HG03469 (cell line): ENCODE results near the gene SPAG16.
"Not testable (repeated sequence)": the region's sequence is repeated elsewhere in the genome, so short reads cannot be mapped to it uniquely, and the experiment has no call there.

Experiments
- ATAC-seq: cut with Tn5 transposase; IDR thresholded peaks from one replicate; pipeline ENCODE4 v1.9.1; 2021; ENCODE audit warnings: mild to moderate bottlenecking, moderate library complexity, moderate number of reproducible peaks; ENCODE audit not compliant: unreplicated experiment

SPAG16 gene

DNA sequence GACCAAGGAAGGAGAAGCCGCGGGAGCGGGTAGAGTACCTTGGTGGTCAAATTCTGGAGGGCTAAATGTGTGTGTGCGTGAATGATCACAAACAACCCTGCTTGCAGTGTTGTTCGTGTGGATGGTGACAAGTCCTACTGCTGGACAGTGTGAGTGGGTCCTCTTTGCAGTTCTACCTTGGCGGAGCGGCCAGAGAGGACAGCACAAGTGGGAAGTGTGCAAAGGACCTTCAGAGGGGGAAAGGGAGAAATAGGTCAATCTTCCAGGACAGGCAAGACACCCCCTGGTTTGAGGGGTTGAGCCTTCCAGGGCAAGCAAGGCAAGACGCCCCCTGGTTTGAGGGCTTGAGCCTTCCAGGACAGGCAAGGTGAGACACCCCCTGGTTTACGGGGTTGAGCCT, 122.8 kb downstream of the SPAG16 start:
- ATAC-seq, result not testable (repeated sequence)

DNA sequence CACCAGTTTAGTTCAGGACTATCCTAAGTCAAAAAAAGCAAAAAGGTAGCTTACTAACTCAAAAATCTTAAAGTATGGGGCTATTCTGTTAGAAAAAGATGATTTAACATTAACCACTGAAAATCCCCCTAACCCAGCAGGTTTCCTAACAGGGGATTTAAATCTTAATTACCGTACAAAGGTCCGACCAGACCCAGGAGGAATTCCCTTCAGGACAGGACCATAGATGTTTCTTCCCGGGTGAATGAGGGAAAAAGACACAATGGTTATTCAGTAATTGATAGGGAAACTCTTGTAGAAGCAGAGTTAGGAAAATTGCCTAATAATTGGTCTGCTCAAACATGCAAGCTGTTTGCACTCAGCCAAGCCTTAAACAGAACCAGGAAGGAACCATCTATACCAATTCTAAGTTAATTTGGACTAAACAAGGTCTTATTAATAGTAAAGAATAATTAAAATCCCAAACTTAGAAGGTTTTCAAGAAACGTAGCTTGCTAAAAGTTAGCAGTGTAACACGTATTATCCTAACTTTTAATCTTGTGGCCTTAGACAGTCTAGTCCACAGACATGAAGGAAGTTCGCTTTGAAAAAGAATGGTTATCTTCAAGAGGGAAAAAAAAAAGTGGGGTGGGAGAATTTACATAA, 124.3 kb downstream of the SPAG16 start:
- not testable (repeated sequence) for ATAC-seq

DNA sequence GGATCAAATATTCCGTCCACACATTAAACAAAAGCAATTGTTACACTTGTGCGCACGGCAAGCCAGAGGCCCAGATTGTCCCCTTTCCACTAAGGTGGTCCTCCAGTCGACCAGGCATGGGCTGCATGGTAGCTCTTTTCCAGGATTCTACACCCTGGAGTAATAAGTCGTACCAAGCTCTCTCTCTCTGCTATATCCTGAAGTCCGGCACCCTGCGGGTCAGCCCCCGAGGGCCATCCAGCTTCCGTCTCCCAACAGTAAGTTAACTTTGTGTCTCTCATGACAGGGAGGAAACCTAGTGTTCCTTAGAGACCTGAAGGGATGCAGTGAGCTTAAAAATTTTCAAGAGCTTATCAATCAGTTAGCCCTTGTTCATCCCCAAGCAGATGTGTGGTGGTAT, 126.4 kb downstream of the SPAG16 start:
- ATAC-seq, result not testable (repeated sequence)

DNA sequence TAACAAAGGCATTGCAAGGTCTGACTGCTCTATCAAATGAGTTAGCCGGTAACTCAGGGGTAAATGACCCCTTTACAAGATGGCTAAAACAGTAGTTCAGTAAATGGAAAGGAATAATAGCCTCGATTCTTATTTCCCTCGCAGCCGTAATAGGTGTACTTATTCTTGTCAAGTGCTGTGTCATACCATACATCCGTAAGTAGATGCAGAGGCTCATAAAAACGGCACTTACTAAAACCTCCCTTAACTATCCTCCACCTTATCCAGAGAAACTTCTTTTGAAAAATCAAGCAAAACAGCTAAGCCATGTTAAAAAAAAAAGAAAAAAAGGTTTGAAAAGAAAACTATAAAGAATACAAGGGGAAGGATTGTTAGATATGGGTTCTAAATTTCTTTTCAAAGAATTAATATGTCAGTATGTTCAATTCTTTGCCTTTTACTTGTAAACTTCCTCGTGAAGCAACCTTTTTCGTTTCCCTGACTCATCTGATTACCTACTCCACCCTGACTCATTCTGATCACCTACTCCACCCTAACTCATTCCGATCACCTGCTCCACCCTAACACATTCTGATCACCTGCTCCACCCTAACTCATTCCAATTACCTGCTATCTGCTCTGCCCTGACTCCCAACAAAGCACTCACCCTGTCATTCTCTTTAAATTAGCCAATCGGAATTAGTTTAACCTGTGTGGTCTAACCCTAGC, 127.5 kb downstream of the SPAG16 start:
- ATAC-seq, result no peak

DNA sequence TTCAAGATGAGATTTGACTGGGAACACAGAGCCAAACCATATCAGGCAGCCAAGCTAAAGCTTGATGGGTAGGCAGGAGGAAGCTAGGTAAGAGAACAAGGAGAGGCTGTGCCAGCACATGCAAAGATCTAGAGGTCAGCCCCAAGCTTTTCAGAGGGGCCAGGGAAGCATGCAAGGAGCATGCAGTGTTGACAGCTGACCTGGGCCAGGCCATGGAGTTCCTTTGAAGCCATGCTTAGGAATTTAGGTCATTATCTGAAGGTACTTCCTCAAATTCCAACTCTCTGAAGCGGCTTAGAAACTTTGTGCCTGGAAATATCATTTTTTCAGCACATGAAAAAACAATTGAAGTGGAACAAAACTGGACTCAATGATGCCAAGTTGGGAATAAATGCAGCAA, 130.8 kb downstream of the SPAG16 start:
- ATAC-seq, result no peak

DNA sequence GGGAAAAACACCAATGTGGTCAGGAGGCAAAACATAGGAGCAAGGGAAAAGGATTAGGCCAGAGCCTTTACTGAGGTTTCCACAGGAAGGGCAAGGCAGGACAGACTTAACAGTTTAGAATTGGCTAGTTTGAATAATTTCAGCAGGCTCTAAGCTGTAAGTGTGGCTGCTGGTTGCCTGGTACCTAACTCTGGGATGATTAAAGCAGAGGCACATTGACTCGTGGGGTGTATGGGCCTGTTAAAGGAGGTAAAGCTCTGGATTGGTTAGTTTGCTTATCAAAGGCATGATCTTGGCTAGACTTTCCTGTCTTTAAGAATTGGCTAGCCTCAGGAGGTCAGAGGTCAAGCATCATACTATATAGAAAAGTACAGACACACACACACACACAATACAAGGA, 132.6 kb downstream of the SPAG16 start:
- ATAC-seq, result no peak

DNA sequence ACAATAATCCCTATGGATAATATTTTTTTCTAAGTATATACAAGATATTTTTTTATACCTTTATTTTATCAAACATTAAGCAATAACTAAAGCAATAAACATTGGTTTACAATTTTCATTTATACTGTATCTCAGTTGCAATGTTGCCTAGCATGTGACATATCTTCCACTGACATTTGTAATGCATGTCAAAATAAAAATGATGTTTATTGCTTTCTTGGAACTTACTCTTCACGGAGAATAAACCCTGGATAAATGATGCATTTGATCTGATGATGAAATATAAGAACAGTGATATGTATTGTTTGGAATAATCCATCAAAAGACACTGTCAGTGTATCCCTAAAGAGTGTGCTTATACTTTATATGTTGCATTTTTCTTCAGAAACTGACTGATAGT, 135.7 kb downstream of the SPAG16 start:
- no peak for ATAC-seq

DNA sequence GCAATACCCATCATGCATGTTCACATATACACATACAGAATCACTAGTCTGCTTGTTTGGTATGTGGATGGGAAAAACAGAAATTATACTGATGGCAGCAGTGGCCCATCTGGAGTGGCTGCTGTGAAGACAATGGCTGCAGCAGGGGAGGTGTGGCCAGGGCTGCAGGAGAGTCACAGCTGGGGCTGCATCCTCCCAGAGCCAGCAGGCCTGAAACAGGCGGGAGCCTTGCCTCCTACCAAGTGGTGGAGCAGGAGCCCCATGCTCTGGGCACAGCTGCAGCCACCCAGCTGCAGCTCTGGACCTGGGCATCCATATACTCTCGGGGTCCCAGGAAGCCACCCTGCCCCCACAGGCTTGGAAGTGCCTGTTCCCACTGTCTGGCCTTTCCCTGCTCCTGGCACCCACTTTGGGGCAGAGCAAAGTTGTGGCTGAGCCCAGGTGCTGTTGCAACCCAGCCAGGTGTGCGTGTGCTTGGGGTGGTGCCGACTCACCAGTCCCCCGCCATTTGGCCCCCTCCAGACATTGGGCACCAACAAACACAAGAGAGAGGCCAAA, 136.6 kb downstream of the SPAG16 start:
- no peak for ATAC-seq

DNA sequence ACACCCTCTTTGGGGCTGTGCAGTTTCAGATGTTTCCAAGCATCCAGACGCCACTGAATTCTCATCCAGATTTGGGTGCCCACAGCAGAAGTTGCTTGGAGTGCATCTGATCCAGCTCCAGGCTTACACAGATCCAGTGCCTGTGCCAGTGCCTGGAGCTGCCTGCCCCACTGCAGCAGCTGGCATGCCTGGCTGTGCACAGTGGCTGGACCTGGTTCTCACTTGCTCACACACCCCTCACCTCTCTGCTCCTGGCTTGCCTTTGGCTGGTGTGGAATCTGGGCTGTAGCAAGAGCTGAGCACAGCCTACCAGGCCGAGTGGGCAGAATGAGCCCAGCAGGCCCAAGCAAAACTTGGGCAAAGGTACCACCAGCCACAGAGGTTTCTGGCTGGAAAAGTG, 137.9 kb downstream of the SPAG16 start:
- no peak for ATAC-seq

DNA sequence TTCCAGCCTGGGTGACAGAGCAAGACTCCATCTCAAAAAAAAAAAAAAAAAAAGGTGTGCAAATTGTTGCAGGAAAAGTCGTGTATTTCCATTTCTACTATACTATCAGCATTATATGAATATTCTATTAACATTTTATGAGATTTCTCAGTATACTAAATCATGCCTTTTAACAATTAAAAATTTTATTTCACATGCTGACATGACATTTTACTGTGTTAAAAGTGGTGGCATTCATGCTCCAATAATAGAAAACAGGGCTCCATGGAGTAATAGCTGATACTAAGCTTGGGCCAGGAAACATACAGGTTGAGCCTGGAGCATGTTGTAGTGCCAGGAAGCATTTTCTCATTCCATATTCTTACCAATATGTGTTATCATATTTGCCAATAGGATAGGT, 141.4 kb downstream of the SPAG16 start:
- no peak for ATAC-seq

DNA sequence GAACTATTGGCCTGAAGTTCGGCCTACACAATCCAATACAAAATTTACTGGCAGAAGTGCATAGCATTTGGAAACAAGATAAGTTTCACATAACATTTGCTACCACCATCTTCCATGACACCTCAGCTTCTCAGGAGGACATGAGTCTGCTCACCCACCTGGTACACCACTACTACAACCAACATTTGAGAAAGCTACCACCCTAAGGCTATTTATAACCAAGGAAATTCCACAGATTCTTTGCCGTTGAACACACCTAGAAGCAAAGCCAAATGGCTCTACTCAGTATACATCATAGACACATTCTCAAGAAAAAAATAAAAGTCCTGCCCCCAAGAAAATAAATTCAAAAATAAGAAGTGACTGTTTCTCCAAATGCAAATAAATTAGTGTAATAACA, 145.3 kb downstream of the SPAG16 start:
- no peak for ATAC-seq

DNA sequence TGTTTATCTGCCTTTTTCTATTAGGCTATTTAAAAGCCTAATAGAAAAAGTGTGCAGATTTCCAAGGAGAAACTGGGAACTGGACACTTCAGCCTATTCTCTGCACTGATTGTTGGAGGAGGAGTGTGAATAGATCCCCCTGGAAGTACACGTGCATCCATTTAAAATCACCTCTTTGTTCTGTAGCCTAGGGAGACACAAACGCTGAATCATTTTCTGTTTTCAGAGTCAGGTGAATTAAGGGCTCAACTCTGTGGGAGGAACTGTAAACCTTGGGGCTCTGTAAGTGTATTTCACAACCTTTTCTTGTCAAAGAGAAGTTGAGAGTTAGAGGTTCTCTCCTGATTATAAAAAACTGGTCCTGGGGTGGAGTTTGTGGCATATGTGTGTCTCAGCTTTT, 159.7 kb downstream of the SPAG16 start:
- no peak for ATAC-seq

DNA sequence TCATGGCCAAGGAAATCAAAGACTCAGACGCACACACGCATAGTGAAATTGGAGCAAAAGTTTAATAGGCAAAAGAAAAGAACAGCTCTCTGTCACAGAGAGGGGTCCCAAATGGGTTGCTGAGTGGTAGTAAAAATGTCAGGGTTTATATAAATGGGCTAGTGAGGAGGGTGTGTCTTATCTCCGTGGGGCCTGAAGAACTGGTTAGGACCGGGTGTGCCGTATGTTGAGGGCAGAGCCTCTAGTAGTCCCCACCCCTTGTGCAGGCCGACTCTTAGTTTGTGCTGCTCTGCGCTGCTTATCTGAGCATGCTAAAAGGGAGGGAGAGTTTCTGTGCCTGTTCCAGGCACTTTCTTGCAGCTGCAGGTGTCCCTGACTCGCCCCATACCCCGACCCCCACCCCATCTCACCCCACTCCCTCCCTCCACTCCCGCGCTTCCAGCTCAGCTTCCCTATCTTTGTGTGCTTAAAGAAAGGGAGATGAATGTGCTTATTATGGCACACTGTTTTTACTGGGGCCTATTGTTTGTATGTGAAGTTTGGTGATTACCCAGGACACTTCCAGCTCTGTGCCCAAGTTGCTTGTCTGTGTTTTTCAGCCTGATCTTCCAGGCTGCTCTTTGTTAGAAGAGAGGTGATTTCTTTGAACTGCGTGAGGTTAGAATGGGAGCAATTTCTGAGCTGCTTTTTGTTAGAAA, 167.4 kb downstream of the SPAG16 start:
- ATAC-seq, result no peak

DNA sequence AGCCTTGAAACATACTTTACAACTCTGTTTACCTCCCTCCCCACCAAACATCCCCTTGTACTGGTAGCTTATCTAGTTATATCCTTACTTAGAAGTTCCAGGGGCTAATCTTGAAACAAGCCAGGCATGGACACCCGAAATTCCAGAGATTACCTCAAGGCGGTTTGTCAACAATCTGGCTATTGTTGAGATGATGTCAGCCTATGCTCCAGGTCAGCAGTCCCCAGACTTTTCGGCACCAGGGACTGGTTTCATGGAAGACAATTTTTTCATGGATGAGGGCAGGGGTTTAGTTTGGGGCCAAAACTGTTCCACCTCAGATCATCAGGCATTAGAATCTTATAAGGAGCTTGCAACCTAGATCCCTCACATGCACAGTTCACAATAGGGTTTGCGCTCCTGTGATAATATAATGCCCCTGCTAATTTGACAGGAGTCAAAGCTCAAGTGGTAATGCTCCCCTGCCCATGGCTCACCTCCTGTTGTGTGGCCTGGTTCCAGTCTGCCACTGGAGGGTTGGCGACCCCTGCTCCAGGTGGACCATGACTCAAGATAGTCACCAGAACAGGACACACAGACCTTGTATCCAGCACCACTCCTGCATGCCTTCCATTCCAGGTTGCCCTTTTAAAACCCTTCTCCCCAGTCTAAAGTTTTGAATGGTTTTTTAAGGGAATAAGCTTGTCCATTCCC, 171.2 kb downstream of the SPAG16 start:
- no peak for ATAC-seq

DNA sequence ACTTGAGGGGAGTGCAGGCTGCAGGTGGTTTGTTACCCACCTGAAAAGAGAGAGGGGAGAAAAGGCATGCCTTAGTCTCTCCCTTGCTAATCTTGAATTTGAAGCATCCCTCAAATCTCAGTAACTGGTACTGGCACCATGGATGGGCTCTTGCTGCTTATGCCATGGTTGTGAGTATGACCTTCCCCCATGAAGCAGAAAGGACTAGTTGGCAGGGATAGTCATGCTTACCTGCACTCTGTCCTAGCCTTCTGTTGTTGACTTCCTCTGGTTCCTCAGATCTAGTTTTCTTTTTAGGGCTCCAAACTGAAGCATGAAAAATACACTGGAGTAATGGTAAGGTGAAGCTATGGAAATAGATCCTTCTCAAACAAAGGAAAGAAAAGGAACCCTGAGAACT, 191.2 kb downstream of the SPAG16 start:
- no peak for ATAC-seq

DNA sequence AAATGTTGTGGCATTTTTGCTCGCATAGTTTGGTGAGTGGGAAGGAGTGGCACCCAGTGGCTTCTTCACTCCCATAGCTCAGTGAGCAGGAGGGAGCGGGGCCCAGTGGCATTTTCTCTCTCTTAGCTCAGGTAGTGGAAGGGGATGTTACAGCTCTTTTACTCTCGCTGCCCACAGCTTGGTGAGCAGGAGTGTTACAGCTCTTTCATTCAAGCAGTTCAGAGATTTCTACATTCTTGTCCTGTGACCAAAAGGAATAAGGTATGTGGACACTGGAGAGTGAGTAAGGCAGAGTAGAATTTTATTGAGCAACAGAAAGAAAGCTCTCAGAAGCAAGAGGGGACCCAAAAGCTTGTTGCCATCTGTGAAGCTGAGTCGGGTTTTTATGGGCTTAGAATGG, 192.4 kb downstream of the SPAG16 start:
- no peak for ATAC-seq

DNA sequence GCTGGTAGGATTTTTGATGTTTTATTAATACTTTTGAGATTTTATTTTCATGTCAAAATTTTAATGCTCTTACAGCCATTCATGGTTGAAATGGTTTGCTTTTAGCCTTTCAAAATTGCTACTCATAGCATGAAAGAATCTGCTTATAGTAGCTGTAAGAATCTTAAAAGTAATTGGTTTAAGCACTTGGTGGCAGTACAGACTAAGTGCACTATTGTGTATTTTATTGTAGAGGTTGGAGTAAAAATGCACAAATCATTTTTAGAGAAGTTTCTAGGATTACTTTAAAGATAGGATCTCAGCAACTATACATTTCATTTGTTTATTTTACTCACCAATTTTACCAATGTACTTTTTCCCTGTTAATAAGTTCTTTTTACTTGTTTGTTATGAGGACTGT, 205.8 kb downstream of the SPAG16 start:
- no peak for ATAC-seq

DNA sequence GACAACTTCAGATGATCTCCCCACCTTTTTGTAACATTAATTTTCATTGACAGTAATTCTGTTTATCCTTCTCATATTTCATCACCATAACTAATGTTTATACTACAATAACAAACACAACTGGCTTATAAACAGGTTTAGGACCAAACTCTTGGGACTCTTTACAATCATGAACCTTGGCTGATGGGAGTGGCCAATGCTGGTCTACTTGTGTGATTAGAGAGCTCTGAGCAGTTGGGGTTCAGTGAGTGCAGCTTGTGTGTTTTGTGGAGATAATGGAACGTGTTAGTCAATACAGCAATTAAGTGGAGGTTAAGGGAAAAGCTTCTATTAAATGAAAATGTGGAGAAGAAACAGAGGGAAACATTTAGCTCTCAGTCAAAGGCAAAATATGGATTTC, 207.1 kb downstream of the SPAG16 start:
- ATAC-seq, result no peak

DNA sequence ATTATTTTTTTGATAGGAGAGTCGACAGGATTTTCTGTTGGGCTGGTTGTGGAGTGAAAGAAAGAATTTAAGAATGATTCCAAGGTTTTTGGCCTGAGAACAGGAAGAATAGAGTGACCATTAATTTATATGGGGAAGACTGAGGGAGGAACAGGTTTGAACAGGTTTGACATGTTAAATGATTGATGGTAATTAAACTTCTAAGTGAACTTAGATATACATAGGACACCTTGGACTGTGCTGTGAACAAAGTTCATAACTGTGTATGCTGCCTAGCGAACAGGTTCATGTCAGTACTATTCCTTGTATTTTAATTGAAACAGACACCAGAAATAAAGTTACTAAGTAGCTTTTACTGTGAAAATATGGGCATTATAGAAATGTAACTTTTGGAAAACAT, 212.0 kb downstream of the SPAG16 start:
- ATAC-seq, result no peak

DNA sequence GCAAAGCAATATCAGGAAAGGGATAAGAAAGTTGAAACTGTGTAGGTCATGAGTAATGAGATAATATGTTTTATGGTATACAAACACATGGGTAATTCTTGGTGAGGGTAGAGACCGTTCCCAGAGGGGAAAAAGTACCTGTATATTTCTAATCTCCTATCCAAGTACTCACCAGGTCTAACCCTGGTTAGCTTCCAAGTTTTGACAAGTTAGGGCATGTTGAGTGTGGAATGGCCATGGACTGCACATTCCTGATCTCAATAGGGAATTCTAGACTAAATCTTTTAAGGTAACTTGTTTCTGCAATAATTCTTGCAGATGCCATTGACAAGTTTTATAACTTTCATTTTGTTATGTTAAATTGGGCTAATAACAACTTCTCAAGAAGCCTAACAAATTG, 216.6 kb downstream of the SPAG16 start:
- no peak for ATAC-seq

DNA sequence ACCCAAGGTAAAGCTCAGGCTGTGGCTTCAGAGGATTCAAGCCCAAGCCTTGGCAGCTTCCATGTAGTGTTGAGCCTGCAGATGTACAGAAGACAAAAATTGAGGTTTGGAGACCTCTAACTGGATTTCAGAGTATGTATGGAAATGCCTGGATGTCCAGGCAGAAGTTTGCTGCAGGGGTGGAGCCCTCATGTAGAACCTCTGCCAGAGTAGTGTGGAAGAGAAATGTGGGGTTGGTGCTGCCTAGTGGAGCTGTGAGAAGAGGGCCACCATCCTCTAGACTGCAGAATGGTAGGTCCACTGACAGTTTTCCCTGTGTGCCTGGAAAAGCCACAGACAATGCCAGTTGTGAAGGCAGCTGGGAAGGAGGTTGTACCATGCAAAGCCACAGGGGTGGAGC, 239.9 kb downstream of the SPAG16 start:
- ATAC-seq, result no peak
